GM13976 (cell line): ENCODE results near the gene FAAP100.
"Not testable (repeated sequence)": the region's sequence is repeated elsewhere in the genome, so short reads cannot be mapped to it uniquely, and the experiment has no call there.

Source experiments
- DNase-seq: peaks from one replicate; pipeline ENCODE4 v3.0.0; 2012; ENCODE audit warnings: low spot score
- CTCF ChIP-seq: IDR thresholded peaks from 2 replicates; pipeline ENCODE4 v1.5.1; 2012; ENCODE audit warnings: borderline replicate concordance, mild to moderate bottlenecking; ENCODE audit not compliant: insufficient read depth; ENCODE audit errors: extremely low read depth, missing control alignments, control extremely low read depth
- in situ Hi-C: fragments of 300-500 bp; cut with MboI; formaldehyde crosslinking; loops from one replicate; pipeline ENCODE4 v1.12.0; 2022; ENCODE audit warnings: low sequenced_read_pairs, mixed read lengths, inconsistent platforms; ENCODE audit not compliant: unreplicated experiment

The FAAP100 gene

GRCh38 chr17:81590121-81590520 lies 38.0 kb upstream of the FAAP100 start:
- DNase-seq, result no peak
- in situ Hi-C loops, result no loop called here
- TF ChIP-seq CTCF, result no peak

GRCh38 chr17:81589612-81590011 lies 37.5 kb upstream of the FAAP100 start:
- DNase-seq, result no peak
- in situ Hi-C loops, result no loop called here
- no peak for TF ChIP-seq CTCF

- in situ Hi-C loops, result no loop called here
- DNase-seq, result no peak
- TF ChIP-seq CTCF, result no peak
Measured at GRCh38 chr17:81586096-81586495, 33.9 kb upstream of the FAAP100 start.

- in situ Hi-C loops, DNase-seq: not testable (repeated sequence)
Measured at GRCh38 chr17:81584771-81585170, 32.6 kb upstream of the FAAP100 start.

GRCh38 chr17:81583589-81584342 lies 31.6 kb upstream of the FAAP100 start:
- in situ Hi-C loops, result no loop called here
- no peak for TF ChIP-seq CTCF
- no peak for DNase-seq

- no peak for DNase-seq
- in situ Hi-C loops, result no loop called here
- no peak for TF ChIP-seq CTCF
Measured at GRCh38 chr17:81582749-81583148, 30.6 kb upstream of the FAAP100 start.

- no peak for TF ChIP-seq CTCF
- DNase-seq, result no peak
- in situ Hi-C loops, result no loop called here
Measured at GRCh38 chr17:81582341-81582740, 30.2 kb upstream of the FAAP100 start.
